Testis (tissue), 3 donors: ENCODE results near the gene SLC2A4. TPM values are rescaled to one million over a fixed set of nuclear protein-coding genes. Genes with fewer than 3 reads are reported as not detected.

ENCODE experiments used
- DNase-seq: peaks from one replicate; pipeline ENCODE4 v3.0.0-alpha.2; 2019
- H3K27ac ChIP-seq, 2 donors: fragments of 200-600 bp; sonication (generic); one replicate each; pipeline ENCODE4 v1.5.1; 2019
- H3K27me3 ChIP-seq: fragments of 200-600 bp; sonication (generic); one replicate; pipeline ENCODE4 v1.5.1; 2019
- H3K36me3 ChIP-seq: fragments of 200-600 bp; sonication (generic); one replicate; pipeline ENCODE4 v1.5.1; 2017; ENCODE audit warnings: low read depth; ENCODE audit errors: missing control alignments
- H3K4me1 ChIP-seq: fragments of 200-600 bp; sonication (generic); one replicate; pipeline ENCODE4 v1.5.1; 2019
- H3K4me3 ChIP-seq, 2 donors: fragments of 200-600 bp; sonication (generic); one replicate each; pipeline ENCODE4 v1.5.1; 2017 to 2019
- H3K9me3 ChIP-seq: fragments of 200-600 bp; sonication (generic); one replicate; pipeline ENCODE4 v1.5.1; 2017
- POLR2A ChIP-seq: fragments of 450-650 bp; IDR thresholded peaks from one replicate; pipeline ENCODE4 v1.6.1; 2017; ENCODE audit warnings: antibody characterized with exemption, mild to moderate bottlenecking, moderate library complexity
- WGBS, 2 donors: methylation state at CpG; one replicate each; pipeline ENCODE4 v1.1.5; 2018; 5-methylcytosine and 5-hydroxymethylcytosine counted together
- intact Hi-C: fragments of 100-400 bp; cut with DNase I; formaldehyde crosslinking; loops from one replicate; pipeline ENCODE4 v1.15.1; 2023; ENCODE audit warnings: low total_unique reads
- polyA plus RNA-seq: library from polyadenylated mRNA; stranded (reverse); fragments of 350-450 nt; fragmentation: Illumina TruSeq; extraction: RNeasy Lipid Tissue Mini Kit (QIAGEN cat#74804); gene quantifications from one replicate; pipeline ENCODE4 v1.2.3, GENCODE V29; 2014; ENCODE audit warnings: low read depth, low replicate concordance; ENCODE audit not compliant: insufficient read depth
- total RNA-seq, 2 donors: library from RNA; depleted of rRNA; stranded (reverse); fragments of >200 nt; gene quantifications; one replicate each; pipeline ENCODE4 v1.2.3, GENCODE V29; 2016
- TF ChIP-seq, protein P1 (sequence below), 3 experiments: fragments of 450-650 bp in 2 of 3; fragments of 200-600 bp in 1 of 3; sonication (generic) in 1 of 3; IDR thresholded peaks; one replicate each; pipeline ENCODE4 v1.5.1; 2016 to 2019; ENCODE audit warnings: antibody characterized with exemption in 3 of 3, mild to moderate bottlenecking in 2 of 3, moderate library complexity in 1 of 3

Gene SLC2A4
- total and polyA plus RNA-seq, 3 donors from 2014 or later, result 4.2 to 6.6 (median 4.7) TPM

GRCh38 chr17:7260651-7261378, 20.7 kb upstream of the SLC2A4 start:
- no peaks in the 10 kb centered on the region for H3K9me3 ChIP-seq
- intact Hi-C loops, result no loop called here
- H3K4me3 ChIP-seq, result peak overlapping the region; percentile 45 to 52
- DNase-seq, result no peak
- no peaks in the 10 kb centered on the region for H3K27me3 ChIP-seq
- H3K4me1 ChIP-seq, result peaks cover 8% of the 10 kb centered on the region
- 8 to 40% methylated on average over 1 to 34 of the region's 54 CpGs for WGBS, 2 donors
- H3K27ac ChIP-seq, result no peak overlapping the region
- H3K36me3 ChIP-seq, result no peaks in the 10 kb centered on the region
- TF ChIP-seq, protein P1, sequence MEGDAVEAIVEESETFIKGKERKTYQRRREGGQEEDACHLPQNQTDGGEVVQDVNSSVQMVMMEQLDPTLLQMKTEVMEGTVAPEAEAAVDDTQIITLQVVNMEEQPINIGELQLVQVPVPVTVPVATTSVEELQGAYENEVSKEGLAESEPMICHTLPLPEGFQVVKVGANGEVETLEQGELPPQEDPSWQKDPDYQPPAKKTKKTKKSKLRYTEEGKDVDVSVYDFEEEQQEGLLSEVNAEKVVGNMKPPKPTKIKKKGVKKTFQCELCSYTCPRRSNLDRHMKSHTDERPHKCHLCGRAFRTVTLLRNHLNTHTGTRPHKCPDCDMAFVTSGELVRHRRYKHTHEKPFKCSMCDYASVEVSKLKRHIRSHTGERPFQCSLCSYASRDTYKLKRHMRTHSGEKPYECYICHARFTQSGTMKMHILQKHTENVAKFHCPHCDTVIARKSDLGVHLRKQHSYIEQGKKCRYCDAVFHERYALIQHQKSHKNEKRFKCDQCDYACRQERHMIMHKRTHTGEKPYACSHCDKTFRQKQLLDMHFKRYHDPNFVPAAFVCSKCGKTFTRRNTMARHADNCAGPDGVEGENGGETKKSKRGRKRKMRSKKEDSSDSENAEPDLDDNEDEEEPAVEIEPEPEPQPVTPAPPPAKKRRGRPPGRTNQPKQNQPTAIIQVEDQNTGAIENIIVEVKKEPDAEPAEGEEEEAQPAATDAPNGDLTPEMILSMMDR (IDR thresholded peaks at IDR 0.05), result no peak
- no peak for TF ChIP-seq POLR2A

DNA sequence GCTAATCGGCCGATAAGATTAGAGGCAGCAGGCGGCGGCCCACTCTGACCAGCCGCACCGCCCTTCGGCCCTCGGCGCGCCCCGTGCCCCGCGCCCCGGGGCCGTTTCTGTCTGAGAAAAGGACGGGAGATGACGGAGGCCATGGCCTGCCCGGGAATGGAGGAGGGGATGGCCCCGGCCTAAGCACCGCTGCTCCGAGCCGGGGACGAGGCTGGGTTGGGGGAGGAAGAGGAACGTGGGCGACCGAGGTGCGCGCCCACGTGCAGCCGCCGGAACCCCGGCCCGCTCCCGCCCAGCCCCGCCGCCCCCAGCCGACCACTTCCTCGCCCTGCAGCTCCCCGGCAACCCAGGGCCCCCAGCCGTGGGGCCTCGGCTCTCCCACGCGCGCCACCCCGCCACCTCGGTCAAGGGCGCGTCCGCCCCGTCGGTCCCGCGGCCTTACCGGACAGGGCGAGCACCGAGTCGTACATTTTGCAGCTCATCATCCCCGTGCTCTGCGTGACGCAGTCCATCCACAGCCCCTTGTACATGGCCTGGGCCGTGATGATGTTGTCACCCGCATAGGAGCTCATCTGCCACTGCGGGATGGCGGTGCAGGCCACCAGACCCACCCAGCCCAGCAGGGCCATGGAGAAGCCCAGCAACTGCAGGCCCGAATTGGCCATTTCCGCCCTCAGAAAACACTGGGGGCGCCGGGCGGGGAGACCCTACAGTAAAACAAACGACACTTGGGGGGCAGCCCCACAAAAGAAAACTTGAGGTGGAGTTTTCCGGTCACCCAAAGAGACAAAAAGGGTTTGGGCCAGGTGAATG, 19.9 kb upstream of the SLC2A4 start:
- DNase-seq, result no peak
- H3K27me3 ChIP-seq, result no peaks in the 10 kb centered on the region
- WGBS, 2 donors, result 5 to 7% methylated on average over 22 to 52 of the region's 71 CpGs
- intact Hi-C loops, result no loop called here
- H3K4me3 ChIP-seq, result peak overlapping the region; percentile 45 to 52
- H3K36me3 ChIP-seq, result no peaks in the 10 kb centered on the region
- H3K4me1 ChIP-seq, result peaks cover 8% of the 10 kb centered on the region
- H3K9me3 ChIP-seq, result no peaks in the 10 kb centered on the region
- TF ChIP-seq POLR2A, result no peak
- TF ChIP-seq, protein P1 (IDR thresholded peaks at IDR 0.05), result no peak
- H3K27ac ChIP-seq, result no peak overlapping the region

DNA sequence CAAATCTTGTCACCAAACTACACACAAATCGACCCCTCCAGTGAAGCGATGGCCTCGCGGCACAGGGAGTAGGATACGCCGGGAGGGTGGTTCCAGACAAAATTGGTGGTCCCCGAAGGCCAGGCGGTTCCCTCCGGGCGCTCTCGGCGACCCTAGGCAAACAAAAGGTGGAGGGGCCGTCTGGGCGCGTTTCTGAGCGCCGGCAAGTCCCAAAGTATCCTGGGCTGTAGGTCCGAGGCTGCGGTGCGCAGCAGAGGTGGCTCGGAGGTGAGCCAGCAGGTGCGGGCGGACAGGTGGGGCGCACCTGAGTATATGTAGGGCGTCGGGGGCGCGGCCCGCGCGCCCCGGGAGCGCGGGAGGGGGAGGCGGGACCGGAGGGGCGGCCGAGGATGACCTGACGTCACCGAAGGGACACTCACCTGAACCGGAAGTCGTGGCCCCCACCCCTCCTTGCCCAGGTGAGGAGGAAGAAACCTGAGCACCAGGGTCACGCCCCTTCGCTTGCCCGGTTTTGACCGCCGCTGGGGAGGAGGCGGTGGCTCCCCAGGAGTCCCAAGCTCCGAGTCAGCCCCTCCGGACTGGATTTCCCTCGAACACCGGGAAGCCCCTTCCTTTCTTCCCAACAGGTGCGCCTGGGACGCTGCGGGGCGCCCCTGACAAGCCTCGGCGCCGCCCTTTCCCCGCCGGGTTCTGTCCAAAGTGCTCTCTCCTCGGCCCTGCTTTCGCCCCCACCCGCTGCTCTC, 19.2 kb upstream of the SLC2A4 start, which contains the start of gene CLDN7:
TSS of gene CLDN7 (minus strand) at position 287 of the 743 bp plus-strand sequence. CDS start 435 bp downstream, outside the sequence.
- WGBS, 2 donors, result 3 to 6% methylated on average over 51 to 64 of the region's 64 CpGs
- H3K27me3 ChIP-seq, result no peaks in the 10 kb centered on the region
- no peak for DNase-seq
- H3K4me1 ChIP-seq, result peaks cover 8% of the 10 kb centered on the region
- intact Hi-C loops, result no loop called here
- peak within 1 kb of the TSS; percentile 45 to 52 for H3K4me3 ChIP-seq
- TF ChIP-seq, protein P1 (IDR thresholded peaks at IDR 0.05), result no peak
- TF ChIP-seq POLR2A, result no peak
- H3K27ac ChIP-seq, result no peak within 1 kb of the TSS
- H3K36me3 ChIP-seq, result no peaks in the 10 kb centered on the region
- no peaks in the 10 kb centered on the region for H3K9me3 ChIP-seq

DNA sequence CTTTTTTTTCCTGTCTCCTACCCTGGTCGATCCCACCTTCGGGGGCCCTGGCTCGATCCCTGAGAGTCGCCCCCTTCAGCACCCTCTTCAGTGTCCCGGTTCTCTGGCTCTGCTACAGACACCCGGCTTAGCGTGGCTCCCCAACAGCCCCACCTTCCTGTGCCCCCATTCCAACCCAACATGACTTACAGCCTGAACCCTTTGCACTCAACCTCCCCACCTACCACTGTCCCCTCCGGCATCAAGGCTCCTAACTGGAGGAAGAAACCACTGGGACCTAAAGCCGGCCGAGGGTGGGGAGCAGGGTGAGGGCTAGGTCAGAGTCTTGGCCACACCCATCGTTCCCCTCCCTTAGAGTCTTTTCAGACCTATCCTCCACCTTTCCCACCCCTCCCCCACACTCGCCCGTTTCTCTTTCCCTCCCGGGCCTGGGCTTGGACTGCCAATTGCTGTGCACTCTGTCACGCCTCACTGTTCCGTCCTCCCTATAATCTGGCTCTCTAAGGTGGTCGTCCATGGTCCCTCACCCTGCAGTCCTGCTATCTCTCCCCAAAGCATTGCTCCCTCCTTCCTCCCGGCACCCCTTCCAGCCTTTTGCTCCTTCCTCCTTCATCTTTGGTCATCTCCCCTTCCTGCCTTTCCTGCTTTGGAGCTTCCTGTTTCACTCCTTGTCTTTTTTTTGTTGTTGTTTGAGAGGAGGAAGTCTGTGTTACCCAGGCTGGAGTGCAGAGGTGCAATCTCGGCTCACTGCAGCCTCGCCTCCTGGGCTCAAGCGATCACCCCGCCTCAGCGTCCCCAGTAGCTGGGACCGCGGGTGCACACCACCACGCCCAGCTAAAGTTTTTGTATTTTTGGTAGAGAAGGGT, 18.4 kb upstream of the SLC2A4 start:
- TF ChIP-seq POLR2A, result no peak
- TF ChIP-seq, protein P1 (IDR thresholded peaks at IDR 0.05), result no peak
- Histone ChIP-seq H3K36me3 (no peaks in the 10 kb centered on the region), H3K27me3 (no peaks in the 10 kb centered on the region), H3K4me3 (peak overlapping the region in 1 of 2 donors; percentile 12), H3K27ac (no peak overlapping the region), H3K4me1 (peaks cover 8% of the 10 kb centered on the region), H3K9me3 (no peaks in the 10 kb centered on the region)
- intact Hi-C loops, result no loop called here
- DNase-seq, result no peak
- 9 to 10% methylated on average over 26 of the region's 26 CpGs for WGBS, 2 donors
